K562 (cell line): ENCODE data around the gene RAB5B. TPM values are rescaled to one million over a fixed set of nuclear protein-coding genes. Genes with fewer than 3 reads are reported as not detected.

Experiments used
- CBX1 ChIP-seq: sonication (generic); IDR thresholded peaks from 2 replicates; pipeline ENCODE4 v1.6.1; 2016; ENCODE audit warnings: antibody characterized with exemption, low read depth, mild to moderate bottlenecking
- CTBP1 ChIP-seq: fragments of 450-650 bp; IDR thresholded peaks from 2 replicates; pipeline ENCODE4 v1.6.1; 2016; ENCODE audit warnings: borderline replicate concordance
- ETV1 ChIP-seq: fragments of 450-650 bp; conservative IDR thresholded peaks from 2 replicates; pipeline ENCODE4 v1.6.1; 2016; ENCODE audit warnings: missing genetic modification characterization, control low read depth, low read depth, missing compliant biosample characterization
- FOXK1 ChIP-seq: sonication (generic); formaldehyde crosslinking; IDR thresholded peaks from 2 replicates; pipeline ENCODE4 v1.8.0; 2022; ENCODE audit warnings: missing genetic modification reagents, mild to moderate bottlenecking, borderline replicate concordance
- FOXM1 ChIP-seq, 2 experiments: fragments of 450-650 bp in 1 of 2; sonication (generic) in 1 of 2; formaldehyde crosslinking in 1 of 2; IDR thresholded peaks; 2 replicates each; pipeline versions ENCODE4 v1.6.1 to v1.9.0; 2017 to 2022; ENCODE audit warnings: low read depth in 2 of 2, mild to moderate bottlenecking in 2 of 2, missing genetic modification reagents in 1 of 2, moderate library complexity in 1 of 2
- FOXP4 ChIP-seq: sonication (generic); formaldehyde crosslinking; IDR thresholded peaks from 2 replicates; pipeline ENCODE4 v1.8.0; 2022; ENCODE audit warnings: mild to moderate bottlenecking, missing genetic modification reagents, borderline replicate concordance
- HMGN3 ChIP-seq: IDR thresholded peaks from 2 replicates; pipeline ENCODE4 v1.6.1; 2011; ENCODE audit warnings: borderline replicate concordance, low read depth, mild to moderate bottlenecking, mixed read lengths, low read length; ENCODE audit not compliant: insufficient read length; ENCODE audit errors: extremely low read depth
- KDM2B ChIP-seq: fragments of 250-450 bp; sonication (Bioruptor Pico); IDR thresholded peaks from 2 replicates; pipeline ENCODE4 v1.8.0; 2021; ENCODE audit warnings: mild to moderate bottlenecking, moderate library complexity
- KLF6 ChIP-seq: fragments of 250-450 bp; sonication (Bioruptor Pico); IDR thresholded peaks from 2 replicates; pipeline ENCODE4 v1.4.0; 2020; ENCODE audit warnings: mild to moderate bottlenecking, moderate library complexity, borderline replicate concordance
- MEIS2 ChIP-seq: fragments of 450-650 bp; IDR thresholded peaks from 2 replicates; pipeline ENCODE4 v1.6.1; 2014; ENCODE audit warnings: mild to moderate bottlenecking; ENCODE audit not compliant: partially characterized antibody
- NCOA1 ChIP-seq: fragments of 450-650 bp; IDR thresholded peaks from 2 replicates; pipeline ENCODE4 v1.6.1; 2016; ENCODE audit warnings: low read depth
- PBX2 ChIP-seq, 2 experiments: IDR thresholded peaks in 1 of 2; conservative IDR thresholded peaks in 1 of 2; 2 replicates each; pipeline ENCODE4 v1.6.1; 2016; ENCODE audit warnings: low read depth in 2 of 2, mild to moderate bottlenecking in 1 of 2, missing compliant biosample characterization in 1 of 2, missing genetic modification characterization in 1 of 2, moderate library complexity in 1 of 2
- SMARCB1 ChIP-seq: IDR thresholded peaks from 2 replicates; pipeline ENCODE4 v1.6.1; 2011; ENCODE audit warnings: improper control_type of control experiment, low read depth; ENCODE audit not compliant: insufficient read length
- TAL1 ChIP-seq: fragments of 450-650 bp; IDR thresholded peaks from 2 replicates; pipeline ENCODE4 v1.6.1; 2016; ENCODE audit warnings: mild to moderate bottlenecking
- ZC3H4 ChIP-seq: sonication (generic); formaldehyde crosslinking; IDR thresholded peaks from 2 replicates; pipeline ENCODE4 v1.9.0; 2021; ENCODE audit warnings: missing genetic modification reagents, borderline replicate concordance
- ZNF140 ChIP-seq: fragments of 250-450 bp; sonication (Bioruptor Pico); IDR thresholded peaks from 2 replicates; pipeline ENCODE4 v1.8.0; 2021; ENCODE audit warnings: moderate library complexity, mild to moderate bottlenecking, inconsistent platforms
- ZNF282 ChIP-seq: sonication (generic); formaldehyde crosslinking; IDR thresholded peaks from 2 replicates; pipeline ENCODE4 v1.8.1; 2023; ENCODE audit warnings: missing genetic modification reagents
- ZNF316 ChIP-seq: fragments of 450-650 bp; IDR thresholded peaks from 2 replicates; pipeline ENCODE4 v1.6.1; 2016
- ZNF384 ChIP-seq: IDR thresholded peaks from 2 replicates; pipeline ENCODE4 v1.6.1; 2012; ENCODE audit warnings: low read depth, low read length, improper control_type of control experiment
- polyA plus RNA-seq, 8 experiments: library from polyadenylated mRNA; depleted of rRNA in 4 of 8; stranded (reverse) in 5 of 8; unstranded in 3 of 8; fragments of >200 nt; fragmentation: Nextera tagmentation in 2 of 8; fragmentation: Illumina TruSeq in 1 of 8; extraction: Ambion mirVana in 2 of 8; extraction: Trizol in 1 of 8; gene quantifications; 2 replicates each; pipeline versions ENCODE4 v1.2.1 to v1.2.3, GENCODE V29; 2011 to 2014; ENCODE audit warnings: inconsistent platforms in 1 of 8, missing spikeins in 1 of 8
- total RNA-seq, 7 experiments: library from RNA; depleted of rRNA in 6 of 7; stranded (reverse); fragments of >200 nt in 6 of 7; fragmentation: Illumina TruSeq in 2 of 7; extraction: Trizol in 2 of 7; gene quantifications; 2 replicates each; pipeline versions ENCODE4 v1.2.1 to v1.2.3, GENCODE V29; 2011 to 2021; ENCODE audit warnings: low replicate concordance in 1 of 7
- TF ChIP-seq, protein P1 (sequence below): fragments of 250-450 bp; sonication (Bioruptor Pico); IDR thresholded peaks from 2 replicates; pipeline ENCODE4 v1.8.0; 2021; ENCODE audit warnings: mild to moderate bottlenecking, moderate library complexity
- TF ChIP-seq, protein P2 (sequence below): fragments of 250-450 bp; sonication (Bioruptor Pico); IDR thresholded peaks from 2 replicates; pipeline ENCODE4 v1.4.0; 2020; ENCODE audit warnings: borderline replicate concordance

Gene RAB5B
- total and polyA plus RNA-seq, 9 of the 15 experiments (the other 6 are each of a cell fraction or from before 2014, with no cell fraction given) = 6.8 to 73.8 (median 25.2) TPM

DNA sequence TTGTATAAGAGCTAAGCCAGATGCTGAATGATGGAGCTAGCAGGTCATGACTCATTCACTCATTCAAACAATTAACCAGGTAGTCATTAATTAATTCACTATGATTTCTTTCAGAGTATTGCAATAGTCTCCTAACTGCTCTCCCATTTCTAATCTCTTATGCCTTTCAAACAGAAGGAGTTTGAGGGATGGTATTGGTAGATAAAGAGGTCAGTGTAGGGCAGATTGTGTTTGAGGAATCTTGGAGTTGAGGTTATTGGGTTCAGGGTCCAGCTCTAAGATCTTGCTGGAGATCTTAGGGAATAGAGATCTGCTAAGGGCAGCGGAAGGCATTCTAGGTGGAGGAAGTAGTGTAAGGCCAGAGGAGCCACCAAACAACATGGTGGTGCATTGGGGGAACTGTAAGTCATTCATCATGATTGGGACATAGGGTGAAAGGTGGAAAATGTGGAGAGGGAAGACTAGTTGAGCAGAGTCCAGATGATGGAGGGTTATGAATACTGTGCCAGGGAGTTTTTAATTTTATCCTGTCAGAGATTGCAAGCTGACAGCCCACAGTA, 31.2 kb upstream of the RAB5B start (continued):
- TF ChIP-seq FOXP4 (CRISPR knock-in tag) (no peak), PBX2 (CRISPR knock-in tag; IDR thresholded peaks at IDR 0.05; ENCODE audit: low read depth) (no peak), PBX2 (tag; conservative IDR thresholded peaks at IDR 0.05; ENCODE audit: low read depth) (peak; percentile 66), ZNF384 (no peak), ZNF140 (CRISPR knock-in tag) (no peak), CBX1 (no peak), NCOA1 (no peak), FOXM1 (IDR thresholded peaks at IDR 0.05; ENCODE audit: low read depth) (no peak), FOXM1 (CRISPR knock-in tag; IDR thresholded peaks at IDR 0.05; ENCODE audit: low read depth) (no peak), ZNF316 (no peak), ZC3H4 (CRISPR knock-in tag) (no peak), SMARCB1 (no peak), MEIS2 (peak; percentile 49), TAL1 (peak; percentile 71), CTBP1 (no peak), KLF6 (CRISPR knock-in tag) (no peak), FOXK1 (CRISPR knock-in tag) (no peak), KDM2B (CRISPR knock-in tag) (no peak), ZNF282 (no peak), HMGN3 (no peak), ETV1 (no peak)
- TF ChIP-seq, protein P1, sequence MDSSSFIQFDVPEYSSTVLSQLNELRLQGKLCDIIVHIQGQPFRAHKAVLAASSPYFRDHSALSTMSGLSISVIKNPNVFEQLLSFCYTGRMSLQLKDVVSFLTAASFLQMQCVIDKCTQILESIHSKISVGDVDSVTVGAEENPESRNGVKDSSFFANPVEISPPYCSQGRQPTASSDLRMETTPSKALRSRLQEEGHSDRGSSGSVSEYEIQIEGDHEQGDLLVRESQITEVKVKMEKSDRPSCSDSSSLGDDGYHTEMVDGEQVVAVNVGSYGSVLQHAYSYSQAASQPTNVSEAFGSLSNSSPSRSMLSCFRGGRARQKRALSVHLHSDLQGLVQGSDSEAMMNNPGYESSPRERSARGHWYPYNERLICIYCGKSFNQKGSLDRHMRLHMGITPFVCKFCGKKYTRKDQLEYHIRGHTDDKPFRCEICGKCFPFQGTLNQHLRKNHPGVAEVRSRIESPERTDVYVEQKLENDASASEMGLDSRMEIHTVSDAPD (CRISPR knock-in tag) = no peak
- TF ChIP-seq, protein P2, sequence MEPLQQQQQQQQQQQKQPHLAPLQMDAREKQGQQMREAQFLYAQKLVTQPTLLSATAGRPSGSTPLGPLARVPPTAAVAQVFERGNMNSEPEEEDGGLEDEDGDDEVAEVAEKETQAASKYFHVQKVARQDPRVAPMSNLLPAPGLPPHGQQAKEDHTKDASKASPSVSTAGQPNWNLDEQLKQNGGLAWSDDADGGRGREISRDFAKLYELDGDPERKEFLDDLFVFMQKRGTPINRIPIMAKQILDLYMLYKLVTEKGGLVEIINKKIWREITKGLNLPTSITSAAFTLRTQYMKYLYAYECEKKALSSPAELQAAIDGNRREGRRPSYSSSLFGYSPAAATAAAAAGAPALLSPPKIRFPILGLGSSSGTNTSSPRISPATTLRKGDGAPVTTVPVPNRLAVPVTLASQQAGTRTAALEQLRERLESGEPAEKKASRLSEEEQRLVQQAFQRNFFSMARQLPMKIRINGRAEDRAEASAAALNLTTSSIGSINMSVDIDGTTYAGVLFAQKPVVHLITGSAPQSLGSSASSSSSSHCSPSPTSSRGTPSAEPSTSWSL (CRISPR knock-in tag) = no peak
